Neutrophil (primary cell): Measurements from ENCODE around the gene RNF157.

ENCODE experiments used
- H3K27ac ChIP-seq: fragments of 200-600 bp; sonication (generic); 2 replicates; pipeline ENCODE4 v1.5.1; 2016; ENCODE audit warnings: mild to moderate bottlenecking, moderate library complexity
- H3K27me3 ChIP-seq: fragments of 200-600 bp; sonication (generic); 2 replicates; pipeline ENCODE4 v1.6.0; 2016; ENCODE audit warnings: mild to moderate bottlenecking
- H3K36me3 ChIP-seq: fragments of 200-600 bp; sonication (generic); 2 replicates; pipeline ENCODE4 v1.5.1; 2017
- H3K4me1 ChIP-seq, 2 experiments: fragments of 200-600 bp in 1 of 2; sonication (generic) in 1 of 2; 1 replicate in 1 of 2; 2 replicates in 1 of 2; pipeline versions ENCODE4 v1.5.1 to v1.6.1; 2013 to 2016; ENCODE audit warnings: low read depth in 1 of 2, low read length in 1 of 2, mild to moderate bottlenecking in 1 of 2, moderate library complexity in 1 of 2; ENCODE audit not compliant: control insufficient read depth in 1 of 2, insufficient read depth in 1 of 2
- H3K4me3 ChIP-seq, 2 experiments: fragments of 200-600 bp in 1 of 2; sonication (generic) in 1 of 2; 1 replicate in 1 of 2; 2 replicates in 1 of 2; pipeline ENCODE4 v1.5.1; 2013 to 2016; ENCODE audit warnings: low read depth in 1 of 2, low read length in 1 of 2, mild to moderate bottlenecking in 1 of 2, moderate library complexity in 1 of 2
- H3K9me3 ChIP-seq: fragments of 200-600 bp; sonication (generic); 2 replicates; pipeline ENCODE4 v1.5.1; 2016
- CTCF ChIP-seq: fragments of 200-600 bp; sonication (generic); IDR thresholded peaks from 2 replicates; pipeline ENCODE4 v1.5.1; 2016; ENCODE audit warnings: antibody characterized with exemption

RNF157 gene

GRCh38 chr17:76240461-76241203 is at the start of gene RNF157:
RNF157 (minus strand) TSS chr17:76240493; CDS start chr17:76240240, 253 bp downstream.
- Histone ChIP-seq H3K36me3 (no peaks in the 10 kb centered on the region), H3K4me3 (peak within 1 kb of the TSS; percentile 73 to 83), H3K27me3 (peaks cover 91% of the 10 kb centered on the region), H3K4me1 (peaks cover 13 to 19% of the 10 kb centered on the region in 2 experiments), H3K27ac (peak within 1 kb of the TSS; percentile 31), H3K9me3 (no peaks in the 10 kb centered on the region)
- no peak for TF ChIP-seq CTCF

DNA sequence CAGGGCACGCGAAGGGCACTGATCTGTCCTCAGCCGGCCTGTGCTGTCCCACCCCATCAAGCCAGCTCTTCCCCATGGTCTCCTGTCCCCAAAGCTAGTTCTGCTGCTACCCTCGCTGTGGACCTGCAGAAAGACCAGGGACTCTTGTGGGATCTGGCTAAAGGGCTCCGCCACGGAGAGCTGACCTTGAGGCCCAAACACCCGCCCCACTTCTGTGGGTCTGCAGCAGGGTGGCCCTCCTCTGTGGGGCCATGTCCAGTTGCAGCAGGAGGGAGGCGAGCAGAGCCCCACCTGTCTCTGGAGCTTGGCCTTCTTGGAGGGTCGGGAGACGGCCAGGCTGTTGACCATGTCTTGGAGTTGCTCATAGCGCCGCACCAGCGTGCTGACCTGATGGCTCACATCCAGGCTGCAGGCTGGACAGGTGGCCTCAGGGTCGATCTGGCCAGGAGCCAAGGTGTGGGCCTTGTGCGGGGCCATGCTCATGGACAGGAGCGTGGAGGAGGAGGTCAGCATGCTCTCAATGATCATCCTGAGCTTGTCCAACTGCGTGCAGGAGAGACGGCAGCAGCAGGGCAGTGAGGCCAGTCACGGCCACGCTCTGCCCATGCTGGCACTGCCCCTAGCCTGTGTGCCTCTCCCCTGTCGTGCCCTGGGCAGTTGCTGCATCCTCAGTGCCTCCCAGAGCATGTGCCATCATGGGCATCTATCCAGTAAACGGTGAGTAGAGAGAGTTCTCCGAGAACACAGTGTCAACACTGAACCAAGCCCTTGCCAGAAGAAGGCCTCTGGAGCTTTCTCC is 41.5 kb upstream of the RNF157 start:
- TF ChIP-seq CTCF = no peak
- H3K4me3 ChIP-seq = no peak overlapping the region
- no peaks in the 10 kb centered on the region for H3K4me1 ChIP-seq
- no peaks in the 10 kb centered on the region for H3K9me3 ChIP-seq
- H3K27ac ChIP-seq = no peak overlapping the region
- no peaks in the 10 kb centered on the region for H3K36me3 ChIP-seq
- H3K27me3 ChIP-seq = no peaks in the 10 kb centered on the region

DNA sequence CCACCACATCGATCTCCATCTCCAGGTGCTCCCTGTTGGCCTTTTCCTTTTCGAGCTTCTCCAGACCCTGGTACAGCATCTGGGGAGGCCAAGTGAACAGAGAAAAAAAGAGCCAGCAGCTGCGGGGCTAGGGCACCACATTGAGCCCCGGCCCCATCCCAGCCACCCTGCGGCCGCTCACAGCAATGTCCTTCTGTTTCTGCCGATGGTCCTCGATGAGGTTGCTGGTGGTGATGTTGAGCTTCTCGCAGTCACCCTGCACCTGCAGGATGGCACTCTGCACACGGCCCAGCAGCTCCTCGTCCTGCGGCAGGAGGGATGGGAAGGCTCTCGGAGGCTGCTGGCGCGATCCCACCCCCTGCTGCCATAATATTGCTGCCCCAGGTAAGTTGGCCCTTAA is 40.4 kb upstream of the RNF157 start:
- TF ChIP-seq CTCF = no peak
- no peak overlapping the region for H3K27ac ChIP-seq
- H3K4me3 ChIP-seq = no peak overlapping the region
- no peaks in the 10 kb centered on the region for H3K27me3 ChIP-seq
- no peaks in the 10 kb centered on the region for H3K36me3 ChIP-seq
- H3K4me1 ChIP-seq = no peaks in the 10 kb centered on the region
- H3K9me3 ChIP-seq = no peaks in the 10 kb centered on the region

DNA sequence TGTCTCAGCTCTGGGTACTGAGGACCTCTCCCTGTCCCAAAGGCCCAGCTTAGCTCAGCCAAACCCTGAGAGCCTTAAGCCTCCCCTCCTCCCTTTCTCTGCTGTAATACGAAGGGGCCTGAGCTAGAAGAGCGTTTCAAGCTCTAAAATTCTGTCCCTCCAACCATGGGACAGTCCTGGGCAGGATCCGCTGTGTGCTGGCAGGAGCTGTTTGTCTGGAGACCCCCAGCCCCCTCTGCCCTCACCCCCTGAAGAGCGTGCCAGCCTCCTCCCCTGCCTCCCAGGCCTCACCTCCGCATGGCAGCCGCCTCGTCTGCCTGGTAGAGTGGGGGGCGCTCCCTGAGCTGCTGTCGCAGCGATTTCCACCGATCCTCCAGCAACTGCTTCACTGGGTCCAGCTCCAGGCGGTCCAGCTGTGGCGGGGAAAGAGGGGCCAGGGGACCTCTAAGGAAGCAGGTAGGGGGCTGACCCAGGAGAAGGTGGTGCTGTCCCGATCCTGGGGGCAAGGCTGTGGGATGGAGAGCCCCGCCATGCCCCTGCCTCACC is 39.5 kb upstream of the RNF157 start:
- H3K4me1 ChIP-seq = no peaks in the 10 kb centered on the region
- H3K27ac ChIP-seq = no peak overlapping the region
- peak; percentile 45 for TF ChIP-seq CTCF
- H3K9me3 ChIP-seq = no peaks in the 10 kb centered on the region
- H3K36me3 ChIP-seq = no peaks in the 10 kb centered on the region
- H3K4me3 ChIP-seq = no peak overlapping the region
- H3K27me3 ChIP-seq = no peaks in the 10 kb centered on the region

- Histone ChIP-seq H3K4me1 (peaks cover 4 to 5% of the 10 kb centered on the region in 2 experiments), H3K36me3 (no peaks in the 10 kb centered on the region), H3K27ac (no peak overlapping the region), H3K27me3 (no peaks in the 10 kb centered on the region), H3K4me3 (no peak overlapping the region), H3K9me3 (no peaks in the 10 kb centered on the region)
- peak; percentile 90 for TF ChIP-seq CTCF
Observed at GRCh38 chr17:76278952-76279741, 38.9 kb upstream of the RNF157 start.
